Measurements from ENCODE around the gene NUBP2. TPM values are rescaled to one million over a fixed set of nuclear protein-coding genes. Genes with fewer than 3 reads are reported as not detected.

NUBP2 gene
- polyA plus RNA-seq, 1 donor = 39.4 TPM

GRCh38 chr16:1766231-1766630 is 16.5 kb upstream of the NUBP2 start:
- Histone ChIP-seq H3K27me3 (ENCODE audit: control insufficient read depth, insufficient read depth, low read length) (no peaks in the 10 kb centered on the region), H3K9me3 (ENCODE audit: control insufficient read depth, low read depth, low read length) (peaks cover 8% of the 10 kb centered on the region), H3K36me3 (ENCODE audit: control insufficient read depth, insufficient read depth, low read length) (peaks cover 80% of the 10 kb centered on the region), H3K4me3 (ENCODE audit: low read length) (no peak overlapping the region), H3K27ac (ENCODE audit: low read length) (no peak overlapping the region), H3K4me1 (ENCODE audit: control insufficient read depth, insufficient read depth, low read length) (peaks cover 5% of the 10 kb centered on the region)
- no peak for DNase-seq
- WGBS (ENCODE audit: insufficient coverage, low lambda C conversion rate) = no CpG with 5 or more reads among the region's 19 CpGs

- Histone ChIP-seq H3K9me3 (ENCODE audit: control insufficient read depth, low read depth, low read length) (peaks cover 8% of the 10 kb centered on the region), H3K27ac (ENCODE audit: low read length) (no peak overlapping the region), H3K36me3 (ENCODE audit: control insufficient read depth, insufficient read depth, low read length) (peaks cover 80% of the 10 kb centered on the region), H3K27me3 (ENCODE audit: control insufficient read depth, insufficient read depth, low read length) (no peaks in the 10 kb centered on the region), H3K4me1 (ENCODE audit: control insufficient read depth, insufficient read depth, low read length) (peaks cover 6% of the 10 kb centered on the region), H3K4me3 (ENCODE audit: low read length) (no peak overlapping the region)
- no peak for DNase-seq
- WGBS (ENCODE audit: insufficient coverage, low lambda C conversion rate) = no CpG with 5 or more reads among the region's 18 CpGs
Observed at GRCh38 chr16:1766701-1767100, 16.1 kb upstream of the NUBP2 start.

DNA sequence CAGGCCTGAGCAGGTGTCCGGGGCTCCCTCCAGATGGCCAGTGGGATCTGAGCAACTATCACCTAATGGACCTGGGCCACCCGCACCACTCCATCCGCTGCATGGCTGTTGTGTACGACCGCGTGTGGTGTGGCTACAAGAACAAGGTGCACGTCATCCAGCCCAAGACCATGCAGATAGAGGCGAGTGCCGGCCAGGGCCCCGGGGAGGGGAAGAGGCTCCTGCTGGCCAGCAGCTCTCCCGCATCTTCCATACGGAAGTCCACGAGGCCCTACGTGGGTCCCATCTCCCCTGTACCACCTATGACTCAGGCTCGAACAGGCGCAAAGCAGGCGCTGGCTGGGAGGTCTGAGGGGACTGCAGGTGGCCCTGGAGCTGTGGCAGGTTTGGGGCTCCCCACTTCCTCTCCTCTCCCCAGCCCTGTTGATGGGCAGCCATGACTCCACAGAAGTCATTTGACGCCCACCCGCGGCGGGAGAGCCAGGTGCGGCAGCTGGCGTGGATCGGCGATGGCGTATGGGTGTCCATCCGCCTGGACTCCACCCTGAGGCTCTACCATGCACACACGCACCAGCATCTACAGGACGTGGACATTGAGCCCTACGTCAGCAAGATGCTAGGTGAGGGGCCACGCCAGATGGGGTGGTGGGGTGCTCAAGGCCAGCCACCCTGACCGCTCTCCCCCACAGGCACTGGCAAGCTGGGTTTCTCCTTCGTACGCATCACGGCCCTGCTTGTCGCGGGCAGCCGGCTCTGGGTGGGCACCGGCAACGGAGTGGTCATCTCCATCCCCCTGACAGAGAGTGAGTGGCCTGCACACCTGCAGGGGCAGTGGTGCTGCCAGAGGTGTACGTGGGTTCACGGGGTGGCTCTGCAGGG is 15.4 kb upstream of the NUBP2 start:
- DNase-seq = no peak
- no peaks in the 10 kb centered on the region for H3K27me3 ChIP-seq (ENCODE audit: control insufficient read depth, insufficient read depth, low read length)
- H3K36me3 ChIP-seq (ENCODE audit: control insufficient read depth, insufficient read depth, low read length) = peaks cover 74% of the 10 kb centered on the region
- peaks cover 12% of the 10 kb centered on the region for H3K4me1 ChIP-seq (ENCODE audit: control insufficient read depth, insufficient read depth, low read length)
- H3K9me3 ChIP-seq (ENCODE audit: control insufficient read depth, low read depth, low read length) = peaks cover 8% of the 10 kb centered on the region
- no CpG with 5 or more reads among the region's 42 CpGs for WGBS (ENCODE audit: insufficient coverage, low lambda C conversion rate)
- no peak overlapping the region for H3K4me3 ChIP-seq (ENCODE audit: low read length)
- H3K27ac ChIP-seq (ENCODE audit: low read length) = no peak overlapping the region

GRCh38 chr16:1768061-1768766 is 14.5 kb upstream of the NUBP2 start:
- Histone ChIP-seq H3K27ac (ENCODE audit: low read length) (no peak overlapping the region), H3K4me1 (ENCODE audit: control insufficient read depth, insufficient read depth, low read length) (peaks cover 12% of the 10 kb centered on the region), H3K4me3 (ENCODE audit: low read length) (no peak overlapping the region), H3K36me3 (ENCODE audit: control insufficient read depth, insufficient read depth, low read length) (peaks cover 66% of the 10 kb centered on the region), H3K9me3 (ENCODE audit: control insufficient read depth, low read depth, low read length) (peaks cover 6% of the 10 kb centered on the region), H3K27me3 (ENCODE audit: control insufficient read depth, insufficient read depth, low read length) (no peaks in the 10 kb centered on the region)
- WGBS (ENCODE audit: insufficient coverage, low lambda C conversion rate) = no CpG with 5 or more reads among the region's 41 CpGs
- no peak for DNase-seq

DNA sequence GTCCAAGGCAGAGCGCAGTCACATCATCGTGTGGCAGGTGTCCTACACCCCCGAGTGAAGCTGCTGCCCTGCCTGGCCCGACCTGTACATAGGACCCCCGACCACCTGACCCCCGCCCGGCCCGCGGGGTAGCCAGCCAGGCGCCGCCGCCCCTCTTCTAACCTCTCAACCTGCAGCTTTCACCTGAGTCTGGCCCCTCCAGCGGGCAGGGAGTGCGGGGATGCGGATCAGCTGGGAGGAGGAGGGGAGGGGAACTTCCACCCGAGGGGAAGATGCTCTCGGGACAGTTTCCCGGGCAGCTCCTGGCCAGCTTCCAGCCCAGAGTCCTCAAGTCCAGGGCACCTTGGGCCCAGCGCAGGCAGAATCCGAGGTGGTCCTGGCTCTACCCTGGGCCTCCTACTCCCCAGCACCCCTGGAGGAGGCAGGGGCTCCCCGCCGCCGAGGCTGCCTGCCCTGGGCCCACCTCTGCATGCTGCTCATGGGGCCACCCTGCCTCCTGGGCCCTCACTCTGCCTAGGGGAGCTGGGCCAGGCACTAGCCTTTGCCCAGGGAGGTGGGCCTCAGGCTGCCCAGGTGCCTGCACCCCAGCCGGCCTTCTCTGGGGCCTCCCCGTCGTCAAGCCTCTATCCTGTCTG is 13.9 kb upstream of the NUBP2 start:
- no peak overlapping the region for H3K27ac ChIP-seq (ENCODE audit: low read length)
- H3K27me3 ChIP-seq (ENCODE audit: control insufficient read depth, insufficient read depth, low read length) = no peaks in the 10 kb centered on the region
- H3K9me3 ChIP-seq (ENCODE audit: control insufficient read depth, low read depth, low read length) = peaks cover 3% of the 10 kb centered on the region
- H3K36me3 ChIP-seq (ENCODE audit: control insufficient read depth, insufficient read depth, low read length) = peaks cover 62% of the 10 kb centered on the region
- WGBS (ENCODE audit: insufficient coverage, low lambda C conversion rate) = no CpG with 5 or more reads among the region's 26 CpGs
- no peak for DNase-seq
- H3K4me3 ChIP-seq (ENCODE audit: low read length) = no peak overlapping the region
- peaks cover 13% of the 10 kb centered on the region for H3K4me1 ChIP-seq (ENCODE audit: control insufficient read depth, insufficient read depth, low read length)

DNA sequence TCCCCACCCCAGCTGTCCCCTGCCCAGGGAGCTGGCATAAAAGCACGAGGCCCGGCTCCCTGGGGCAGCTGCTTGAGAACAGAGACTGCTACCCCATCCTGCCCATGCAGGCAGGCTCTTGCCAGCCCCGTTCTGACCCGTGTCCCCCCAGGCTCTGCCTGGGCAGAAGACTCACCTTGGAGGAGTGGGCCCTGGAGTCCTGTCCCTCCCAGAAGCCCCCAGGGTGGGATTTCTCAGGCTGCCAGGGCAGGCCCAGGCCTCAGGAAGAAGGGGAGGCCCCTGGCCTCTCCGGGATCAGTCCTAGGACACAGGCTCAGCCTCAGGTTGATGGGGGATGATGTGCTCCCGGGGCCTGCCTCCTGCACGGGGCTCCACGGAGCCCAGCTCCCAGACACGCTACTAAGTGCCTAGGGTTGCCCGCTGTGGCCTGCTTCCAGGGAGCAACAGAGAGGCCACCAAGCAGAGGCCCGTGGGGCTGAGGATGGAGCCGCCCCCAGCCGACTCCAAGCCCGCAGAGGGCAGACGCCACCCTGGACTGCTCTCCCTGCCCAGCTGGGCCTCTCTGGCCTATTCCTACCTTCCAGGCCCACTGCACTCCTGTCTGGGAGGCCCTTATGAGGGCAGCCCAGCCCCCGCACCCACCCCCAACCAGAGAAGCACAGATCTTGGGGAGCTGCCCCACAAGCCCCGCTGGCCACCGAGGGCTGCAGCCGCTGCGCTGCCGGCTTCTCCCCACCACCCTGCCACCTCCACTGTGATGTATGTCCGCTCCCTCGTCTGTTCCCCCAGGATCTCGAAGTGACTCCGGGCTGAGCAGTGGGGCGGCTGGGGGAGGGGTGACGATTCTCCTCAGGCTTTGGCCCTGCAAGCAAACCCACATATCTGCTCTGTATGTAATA is 13.1 kb upstream of the NUBP2 start:
- no peak for DNase-seq
- no CpG with 5 or more reads among the region's 27 CpGs for WGBS (ENCODE audit: insufficient coverage, low lambda C conversion rate)
- H3K4me3 ChIP-seq (ENCODE audit: low read length) = no peak overlapping the region

GRCh38 chr16:1770328-1771187 is 12.2 kb upstream of the NUBP2 start:
- Histone ChIP-seq H3K27me3 (ENCODE audit: control insufficient read depth, insufficient read depth, low read length) (no peaks in the 10 kb centered on the region), H3K4me1 (ENCODE audit: control insufficient read depth, insufficient read depth, low read length) (peaks cover 27% of the 10 kb centered on the region), H3K27ac (ENCODE audit: low read length) (no peak overlapping the region), H3K9me3 (ENCODE audit: control insufficient read depth, low read depth, low read length) (peaks cover 3% of the 10 kb centered on the region), H3K4me3 (ENCODE audit: low read length) (peak overlapping the region; percentile 86), H3K36me3 (ENCODE audit: control insufficient read depth, insufficient read depth, low read length) (peaks cover 55% of the 10 kb centered on the region)
- peak in 1 of 2 donors; percentile 32 for DNase-seq
- no CpG with 5 or more reads among the region's 81 CpGs for WGBS (ENCODE audit: insufficient coverage, low lambda C conversion rate)

More for the DNA sequence above, 13.1 kb upstream of the NUBP2 start:
- no peaks in the 10 kb centered on the region for H3K27me3 ChIP-seq (ENCODE audit: control insufficient read depth, insufficient read depth, low read length)
- no peak overlapping the region for H3K27ac ChIP-seq (ENCODE audit: low read length)
- H3K4me1 ChIP-seq (ENCODE audit: control insufficient read depth, insufficient read depth, low read length) = peaks cover 20% of the 10 kb centered on the region
- peaks cover 3% of the 10 kb centered on the region for H3K9me3 ChIP-seq (ENCODE audit: control insufficient read depth, low read depth, low read length)
- peaks cover 57% of the 10 kb centered on the region for H3K36me3 ChIP-seq (ENCODE audit: control insufficient read depth, insufficient read depth, low read length)

GRCh38 chr16:1771188-1771863 is 11.4 kb upstream of the NUBP2 start, which contains the start of gene NME3:
Gene NME3 (minus strand): TSS chr16:1771543. CDS start chr16:1771534, 9 bp downstream.
- Histone ChIP-seq H3K27ac (ENCODE audit: low read length) (peak within 1 kb of the TSS; percentile 69), H3K9me3 (ENCODE audit: control insufficient read depth, low read depth, low read length) (peaks cover 3% of the 10 kb centered on the region), H3K4me1 (ENCODE audit: control insufficient read depth, insufficient read depth, low read length) (peaks cover 27% of the 10 kb centered on the region), H3K27me3 (ENCODE audit: control insufficient read depth, insufficient read depth, low read length) (no peaks in the 10 kb centered on the region), H3K36me3 (ENCODE audit: control insufficient read depth, insufficient read depth, low read length) (peaks cover 55% of the 10 kb centered on the region), H3K4me3 (ENCODE audit: low read length) (peak within 1 kb of the TSS; percentile 86)
- DNase-seq = peak; percentile 51 to 76
- WGBS (ENCODE audit: insufficient coverage, low lambda C conversion rate) = no CpG with 5 or more reads among the region's 79 CpGs
